GM12865 (cell line): ENCODE measurements around the gene GBE1.

Source experiments
- DNase-seq: peaks from one replicate; pipeline ENCODE4 v3.0.0; 2010; ENCODE audit warnings: low read depth
- H3K4me3 ChIP-seq: 2 replicates; pipeline ENCODE4 v1.5.1; 2011; ENCODE audit warnings: mild to moderate bottlenecking, low read depth, low read length, control low read depth
- CTCF ChIP-seq: IDR thresholded peaks from 2 replicates; pipeline ENCODE4 v1.5.1; 2011; ENCODE audit warnings: low read length, control low read depth, low read depth, inconsistent platforms; ENCODE audit not compliant: insufficient read depth; ENCODE audit errors: missing control alignments

The GBE1 gene

GRCh38 chr3:81728766-81729544, 32.5 kb downstream of the GBE1 start:
- TF ChIP-seq CTCF = no peak
- no peak overlapping the region for H3K4me3 ChIP-seq
- DNase-seq = no peak

- no peak for DNase-seq
- no peak overlapping the region for H3K4me3 ChIP-seq
- no peak for TF ChIP-seq CTCF
Measured at GRCh38 chr3:81726735-81727134, 34.7 kb downstream of the GBE1 start.

GRCh38 chr3:81726132-81726531, 35.3 kb downstream of the GBE1 start:
- DNase-seq = peak; percentile 26
- TF ChIP-seq CTCF = no peak
- no peak overlapping the region for H3K4me3 ChIP-seq

GRCh38 chr3:81723732-81724313, 37.6 kb downstream of the GBE1 start:
- no peak for TF ChIP-seq CTCF
- DNase-seq = no peak
- H3K4me3 ChIP-seq = no peak overlapping the region

- no peak overlapping the region for H3K4me3 ChIP-seq
- no peak for TF ChIP-seq CTCF
- DNase-seq = no peak
Measured at GRCh38 chr3:81718311-81718710, 43.1 kb downstream of the GBE1 start.

- no peak overlapping the region for H3K4me3 ChIP-seq
- DNase-seq = no peak
- no peak for TF ChIP-seq CTCF
Measured at GRCh38 chr3:81716870-81717509, 44.5 kb downstream of the GBE1 start.
